C4-2B (cell line): ENCODE data around the gene MTURN.

Experiments
- H3K27ac ChIP-seq: fragments of 450-650 bp; 2 replicates; pipeline ENCODE4 v1.5.1; 2017
- CTCF ChIP-seq: fragments of 450-650 bp; conservative IDR thresholded peaks from 2 replicates; pipeline ENCODE4 v1.5.1; 2017; ENCODE audit warnings: mild to moderate bottlenecking
- ZFX ChIP-seq: fragments of 450-650 bp; IDR thresholded peaks from 2 replicates; pipeline ENCODE4 v1.6.1; 2017

The MTURN gene

GRCh38 chr7:30207376-30207775 is 72.6 kb downstream of the MTURN start:
- TF ChIP-seq ZFX (no peak), CTCF (no peak)
- no peak overlapping the region for H3K27ac ChIP-seq

- TF ChIP-seq CTCF (no peak), ZFX (no peak)
- no peak overlapping the region for H3K27ac ChIP-seq
Measured at GRCh38 chr7:30209951-30210350, 75.2 kb downstream of the MTURN start.
